Osteocyte (in vitro differentiated cells): ENCODE results near the gene VTCN1. TPM values are rescaled to one million over a fixed set of nuclear protein-coding genes. Genes with fewer than 3 reads are reported as not detected.
"Not testable (repeated sequence)": the region's sequence is repeated elsewhere in the genome, so short reads cannot be mapped to it uniquely, and the experiment has no call there.

Source experiments
- DNase-seq: peaks from one replicate; pipeline ENCODE4 v3.0.0; 2021; ENCODE audit warnings: mixed read lengths; ENCODE audit not compliant: unreplicated experiment; ENCODE audit errors: extremely low spot score
- H3K27ac Mint-ChIP-seq: one replicate; pipeline ENCODE4 v1.8.0; 2021; ENCODE audit warnings: mild to moderate bottlenecking, mixed read lengths; ENCODE audit not compliant: unreplicated experiment
- H3K27me3 Mint-ChIP-seq: one replicate; pipeline ENCODE4 v1.8.0; 2021; ENCODE audit warnings: mixed read lengths; ENCODE audit not compliant: unreplicated experiment
- H3K36me3 Mint-ChIP-seq: one replicate; pipeline ENCODE4 v1.8.0; 2021; ENCODE audit warnings: mixed read lengths; ENCODE audit not compliant: unreplicated experiment
- H3K4me1 Mint-ChIP-seq: one replicate; pipeline ENCODE4 v1.8.0; 2021; ENCODE audit warnings: mixed read lengths; ENCODE audit not compliant: unreplicated experiment
- H3K4me3 Mint-ChIP-seq: one replicate; pipeline ENCODE4 v1.8.0; 2021; ENCODE audit warnings: mild to moderate bottlenecking, moderate library complexity, mixed read lengths; ENCODE audit not compliant: unreplicated experiment
- H3K9me3 Mint-ChIP-seq: one replicate; pipeline ENCODE4 v1.8.0; 2021; ENCODE audit warnings: mixed read lengths; ENCODE audit not compliant: unreplicated experiment
- CTCF ChIP-seq: fragments of 200-600 bp; sonication (generic); IDR thresholded peaks from 2 replicates; pipeline ENCODE4 v1.5.0; 2021; ENCODE audit warnings: antibody characterized with exemption, mild to moderate bottlenecking, moderate library complexity
- total RNA-seq: library from RNA; stranded (reverse); gene quantifications from 2 replicates; pipeline ENCODE4 v1.2.1, GENCODE V29; 2021

VTCN1 gene
- total RNA-seq, 1 donor from 2014 or later: not detected

- Mint-ChIP-seq H3K36me3 (no peaks in the 10 kb centered on the region), H3K27me3 (no peaks in the 10 kb centered on the region), H3K4me3 (no peak overlapping the region), H3K4me1 (no peaks in the 10 kb centered on the region), H3K9me3 (no peaks in the 10 kb centered on the region), H3K27ac (no peak overlapping the region)
- DNase-seq: no peak
- no peak for TF ChIP-seq CTCF
Observed at GRCh38 chr1:117166076-117166475, 44.7 kb downstream of the VTCN1 start.

- H3K4me3 Mint-ChIP-seq: no peak overlapping the region
- no peak overlapping the region for H3K27ac Mint-ChIP-seq
- H3K9me3 Mint-ChIP-seq: no peaks in the 10 kb centered on the region
- no peaks in the 10 kb centered on the region for H3K27me3 Mint-ChIP-seq
- no peaks in the 10 kb centered on the region for H3K36me3 Mint-ChIP-seq
- no peak for TF ChIP-seq CTCF
- no peaks in the 10 kb centered on the region for H3K4me1 Mint-ChIP-seq
- DNase-seq: no peak
Observed at GRCh38 chr1:117164209-117164608, 46.5 kb downstream of the VTCN1 start.

GRCh38 chr1:117162816-117163215, 47.9 kb downstream of the VTCN1 start:
- no peak overlapping the region for H3K27ac Mint-ChIP-seq
- no peaks in the 10 kb centered on the region for H3K9me3 Mint-ChIP-seq
- H3K4me3 Mint-ChIP-seq: no peak overlapping the region
- no peak for DNase-seq
- TF ChIP-seq CTCF: no peak
- no peaks in the 10 kb centered on the region for H3K4me1 Mint-ChIP-seq
- H3K36me3 Mint-ChIP-seq: no peaks in the 10 kb centered on the region
- H3K27me3 Mint-ChIP-seq: no peaks in the 10 kb centered on the region

- Mint-ChIP-seq H3K27me3 (no peaks in the 10 kb centered on the region), H3K36me3 (no peaks in the 10 kb centered on the region), H3K4me1 (no peaks in the 10 kb centered on the region), H3K9me3 (no peaks in the 10 kb centered on the region), H3K27ac (no peak overlapping the region), H3K4me3 (no peak overlapping the region)
- DNase-seq: no peak
- TF ChIP-seq CTCF: no peak
Observed at GRCh38 chr1:117161887-117162286, 48.8 kb downstream of the VTCN1 start.

GRCh38 chr1:117151305-117151704, 59.4 kb downstream of the VTCN1 start:
- not testable (repeated sequence) for H3K27me3 Mint-ChIP-seq, H3K27ac Mint-ChIP-seq, DNase-seq, H3K4me3 Mint-ChIP-seq, H3K9me3 Mint-ChIP-seq, H3K36me3 Mint-ChIP-seq
- peaks cover 26% of the 10 kb centered on the region for H3K4me1 Mint-ChIP-seq

GRCh38 chr1:117150316-117150715, 60.4 kb downstream of the VTCN1 start:
- Mint-ChIP-seq H3K9me3 (peaks cover 3% of the 10 kb centered on the region), H3K27me3 (no peaks in the 10 kb centered on the region), H3K27ac (no peak overlapping the region), H3K36me3 (no peaks in the 10 kb centered on the region), H3K4me1 (peaks cover 31% of the 10 kb centered on the region), H3K4me3 (no peak overlapping the region)
- DNase-seq: no peak
- TF ChIP-seq CTCF: no peak
